Measurements from ENCODE around the gene POLA2.
"Not testable (repeated sequence)": the region's sequence is repeated elsewhere in the genome, so short reads cannot be mapped to it uniquely, and the experiment has no call there.

The POLA2 gene

GRCh38 chr11:65242389-65242788, 19.4 kb upstream of the POLA2 start:
- no peak for DNase-seq (ENCODE audit: low read depth)

- DNase-seq (ENCODE audit: low read depth): no peak
These were observed 18.0 kb upstream of the POLA2 start for GRCh38 chr11:65243797-65244196.

- DNase-seq (ENCODE audit: low read depth): not testable (repeated sequence)
These were observed 16.7 kb upstream of the POLA2 start for GRCh38 chr11:65245046-65245445.

GRCh38 chr11:65246506-65246905, 15.3 kb upstream of the POLA2 start:
- DNase-seq (ENCODE audit: low read depth): no peak

GRCh38 chr11:65248184-65248710, 13.5 kb upstream of the POLA2 start:
- DNase-seq (ENCODE audit: low read depth): not testable (repeated sequence)

- no peak for DNase-seq (ENCODE audit: low read depth)
These were observed 10.3 kb upstream of the POLA2 start for GRCh38 chr11:65251476-65251875.

- no peak for DNase-seq (ENCODE audit: low read depth)
These were observed 7.0 kb upstream of the POLA2 start for GRCh38 chr11:65254724-65255123.

GRCh38 chr11:65258988-65259387, 2.8 kb upstream of the POLA2 start:
- no peak for DNase-seq (ENCODE audit: low read depth)

GRCh38 chr11:65260302-65260701, 1.5 kb upstream of the POLA2 start:
- DNase-seq (ENCODE audit: low read depth): no peak

GRCh38 chr11:65260756-65261590, 789 bp upstream of the POLA2 start:
- DNase-seq (ENCODE audit: low read depth): no peak

GRCh38 chr11:65262381-65262680, 569 bp downstream of the POLA2 start:
- no peak for DNase-seq (ENCODE audit: low read depth)

GRCh38 chr11:65262776-65263175, 1.0 kb downstream of the POLA2 start:
- DNase-seq (ENCODE audit: low read depth): no peak

GRCh38 chr11:65264747-65265146, 3.0 kb downstream of the POLA2 start:
- not testable (repeated sequence) for DNase-seq (ENCODE audit: low read depth)

- no peak for DNase-seq (ENCODE audit: low read depth)
These were observed 4.4 kb downstream of the POLA2 start for GRCh38 chr11:65266210-65266609.

GRCh38 chr11:65274735-65275682, 13.2 kb downstream of the POLA2 start:
- DNase-seq (ENCODE audit: low read depth): no peak

GRCh38 chr11:65275906-65276305, 14.1 kb downstream of the POLA2 start:
- no peak for DNase-seq (ENCODE audit: low read depth)

- DNase-seq (ENCODE audit: low read depth): no peak
These were observed 16.0 kb downstream of the POLA2 start for GRCh38 chr11:65277631-65278277.

GRCh38 chr11:65278356-65278755, 16.6 kb downstream of the POLA2 start:
- DNase-seq (ENCODE audit: low read depth): no peak

GRCh38 chr11:65279279-65279678, 17.5 kb downstream of the POLA2 start:
- no peak for DNase-seq (ENCODE audit: low read depth)

GRCh38 chr11:65279741-65280440, 18.1 kb downstream of the POLA2 start:
- peak; percentile 7 for DNase-seq (ENCODE audit: low read depth)

- DNase-seq (ENCODE audit: low read depth): no peak
These were observed 18.9 kb downstream of the POLA2 start for GRCh38 chr11:65280646-65281045.

- DNase-seq (ENCODE audit: low read depth): no peak
These were observed 24.9 kb downstream of the POLA2 start for GRCh38 chr11:65286686-65287085.

All from activated gamma-delta T cell treated with anti-CD3 and anti-CD28 coated beads, Interleukin-2, amount 50 U/mL, for 16 hours (primary cell).